Central memory CD4-positive, alpha-beta T cell (primary cell): Measurements from ENCODE around the gene NFATC3.

Source experiments
- DNase-seq: peaks from one replicate; pipeline ENCODE4 v3.0.0; 2022

The NFATC3 gene

GRCh38 chr16:68251832-68252231 is 166.7 kb downstream of the NFATC3 start:
- no peak for DNase-seq

GRCh38 chr16:68252383-68252782 is 167.2 kb downstream of the NFATC3 start:
- no peak for DNase-seq

- no peak for DNase-seq
These were observed 168.6 kb downstream of the NFATC3 start for GRCh38 chr16:68253721-68254120.

GRCh38 chr16:68255712-68256111 is 170.5 kb downstream of the NFATC3 start:
- no peak for DNase-seq

- no peak for DNase-seq
These were observed 172.2 kb downstream of the NFATC3 start for GRCh38 chr16:68257251-68257905.

- no peak for DNase-seq
These were observed 173.0 kb downstream of the NFATC3 start for GRCh38 chr16:68257906-68258800.

- DNase-seq: no peak
These were observed 174.0 kb downstream of the NFATC3 start for GRCh38 chr16:68259007-68259825.

GRCh38 chr16:68263559-68264127 is 178.5 kb downstream of the NFATC3 start:
- DNase-seq: no peak

- peak; percentile 85 for DNase-seq
These were observed 179.2 kb downstream of the NFATC3 start, which contains the start of gene SLC7A6 for GRCh38 chr16:68264128-68265077. SLC7A6 (plus strand) TSS chr16:68264526; CDS start chr16:68274727, 10,201 bp downstream.

- peak; percentile 51 for DNase-seq
These were observed 180.1 kb downstream of the NFATC3 start for GRCh38 chr16:68265078-68265920.

GRCh38 chr16:68267612-68268405 is 182.6 kb downstream of the NFATC3 start:
- no peak for DNase-seq

GRCh38 chr16:68269793-68270192 is 184.6 kb downstream of the NFATC3 start:
- DNase-seq: no peak

GRCh38 chr16:68270353-68270752 is 185.2 kb downstream of the NFATC3 start:
- DNase-seq: no peak

- peak; percentile 75 for DNase-seq
These were observed 187.5 kb downstream of the NFATC3 start for GRCh38 chr16:68272507-68273209.

GRCh38 chr16:68273459-68273858 is 188.3 kb downstream of the NFATC3 start:
- no peak for DNase-seq

- DNase-seq: no peak
These were observed 188.7 kb downstream of the NFATC3 start for GRCh38 chr16:68273896-68274295.

- DNase-seq: no peak
These were observed 189.3 kb downstream of the NFATC3 start for GRCh38 chr16:68274441-68274840.

GRCh38 chr16:68275611-68276191 is 190.5 kb downstream of the NFATC3 start:
- peak; percentile 77 for DNase-seq

- DNase-seq: no peak
These were observed 191.1 kb downstream of the NFATC3 start for GRCh38 chr16:68276223-68276622.
